GM21529 (cell line): ENCODE measurements around the gene IGF2.

Experiments
- ATAC-seq: cut with Tn5 transposase; IDR thresholded peaks from one replicate; pipeline ENCODE4 v1.9.1; 2021; ENCODE audit not compliant: unreplicated experiment

The IGF2 gene

GRCh38 chr11:2093575-2094353, 45.4 kb downstream of the IGF2 start:
- ATAC-seq = no peak

DNA sequence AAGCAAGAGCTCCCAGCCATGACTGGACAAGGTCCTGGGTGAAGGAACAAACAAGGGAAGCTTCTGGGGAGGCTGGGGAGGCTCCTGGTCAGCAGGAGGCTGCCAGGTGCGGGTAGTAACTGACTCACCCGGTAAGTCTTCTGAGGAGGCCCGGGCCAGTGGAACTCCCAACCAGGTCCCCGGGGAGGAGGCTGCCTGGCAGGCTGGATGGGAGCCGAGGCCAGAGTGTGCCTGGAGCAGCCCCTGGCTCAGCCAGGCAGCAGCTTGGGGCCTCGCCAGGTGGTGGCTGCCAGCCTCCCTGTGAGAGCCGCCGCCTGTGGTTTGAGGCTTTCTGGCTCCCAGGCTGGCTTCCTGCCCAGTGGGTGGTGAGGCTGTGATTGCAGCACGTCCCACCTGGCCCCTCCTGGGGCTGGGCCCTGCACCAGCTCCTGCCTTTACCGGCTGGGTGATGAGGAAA, 46.2 kb downstream of the IGF2 start:
- ATAC-seq = no peak

DNA sequence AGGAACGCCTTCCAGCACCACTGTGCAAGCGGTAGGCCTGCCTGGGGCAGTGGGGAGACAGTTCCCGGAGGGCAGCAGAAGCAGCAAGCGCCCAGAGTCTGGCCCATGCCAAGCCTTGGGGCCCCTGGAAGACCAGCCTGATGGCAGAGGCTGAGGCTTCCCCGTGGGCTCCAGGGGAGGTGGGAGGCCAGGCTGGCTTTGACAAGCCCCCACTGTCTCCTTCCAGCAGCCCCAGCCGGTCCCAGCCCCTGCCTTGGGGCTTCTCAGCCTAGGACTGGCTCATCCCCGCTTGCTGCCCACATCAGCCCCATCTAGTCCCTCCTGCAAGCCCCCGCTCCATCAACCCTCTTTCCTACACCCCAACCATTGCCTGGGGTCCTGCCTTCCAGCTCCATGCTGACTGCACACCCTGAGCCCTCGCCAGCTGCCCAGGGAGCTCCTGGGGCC, 46.7 kb downstream of the IGF2 start:
- no peak for ATAC-seq

DNA sequence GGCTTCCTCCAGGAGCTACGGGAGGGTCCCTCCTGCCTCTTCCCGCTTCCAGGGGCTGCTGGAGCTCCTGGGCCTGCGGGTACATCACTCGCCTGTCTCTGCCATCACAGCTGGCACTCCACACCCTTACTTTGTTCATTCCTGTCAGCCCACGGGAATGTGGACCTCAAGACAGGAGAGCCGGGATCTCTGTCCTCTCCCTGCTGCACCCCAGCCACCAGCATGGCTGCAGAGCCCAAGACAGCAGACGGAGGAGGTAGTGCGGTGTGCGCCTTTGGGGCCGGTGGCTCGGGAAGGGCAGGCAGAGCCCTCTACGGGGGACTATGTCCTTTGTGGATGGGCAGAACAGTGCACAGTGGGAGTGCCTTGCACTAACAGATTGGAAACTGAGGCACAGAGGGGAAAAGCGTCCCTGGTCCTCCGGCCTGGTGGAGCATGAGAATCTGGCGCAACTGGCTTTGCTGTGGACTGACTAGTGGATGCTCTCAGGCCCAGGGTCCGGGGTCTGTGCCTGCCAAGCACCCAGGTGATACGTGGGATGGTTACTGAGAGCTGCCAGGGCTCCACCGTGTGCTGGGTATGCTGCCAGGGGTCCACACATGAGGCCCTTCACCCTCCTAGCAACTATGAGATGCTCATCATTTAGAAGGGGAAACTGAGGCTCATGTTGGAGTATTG, 47.3 kb downstream of the IGF2 start:
- ATAC-seq = no peak

GRCh38 chr11:2091112-2091746, 48.0 kb downstream of the IGF2 start:
- no peak for ATAC-seq

DNA sequence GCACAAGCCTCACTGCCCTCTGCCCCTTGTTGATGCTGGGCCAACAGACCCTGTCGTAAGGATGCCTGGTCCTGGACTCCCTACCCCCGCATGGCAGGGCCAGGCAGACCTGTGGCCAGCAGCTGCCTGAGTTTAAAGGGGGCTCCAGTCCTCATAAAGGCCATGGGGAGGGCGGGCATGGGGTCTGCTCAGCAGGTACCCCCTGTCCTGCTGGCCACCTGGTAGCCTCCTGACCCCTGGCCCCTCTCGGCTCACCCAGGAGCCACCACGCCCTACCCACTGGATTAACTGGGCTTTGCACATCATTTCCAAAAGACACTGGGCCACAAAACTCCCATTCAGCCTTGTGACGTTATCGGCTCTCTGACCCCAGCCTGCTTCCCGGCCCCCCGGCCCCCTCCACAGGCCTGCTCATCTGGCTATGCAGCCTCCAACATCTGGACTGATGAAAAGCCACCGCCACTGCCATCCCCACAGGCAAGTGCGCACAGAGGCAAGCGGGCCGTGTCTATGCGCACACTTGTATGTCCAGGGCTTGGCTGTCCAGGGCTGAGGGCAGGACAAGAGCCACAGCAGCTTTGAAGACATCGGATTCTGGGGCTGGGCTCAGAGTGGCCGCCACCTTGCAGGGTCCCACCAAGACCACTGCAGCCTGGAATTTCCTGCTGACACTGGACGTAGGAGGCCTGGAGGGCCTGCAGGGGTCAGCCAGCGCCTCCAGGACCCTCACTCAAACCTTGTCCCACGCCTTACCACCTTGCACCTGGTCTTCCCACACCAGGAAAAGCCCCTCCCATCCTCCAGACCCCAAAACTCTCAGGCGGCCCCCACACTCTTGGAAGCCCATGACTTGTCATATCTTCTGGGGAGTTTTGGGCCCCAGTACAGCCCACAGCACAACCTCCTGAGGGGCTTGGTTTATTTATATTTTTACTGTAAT, 48.7 kb downstream of the IGF2 start:
- ATAC-seq = no peak

- ATAC-seq = no peak
These were observed 49.5 kb downstream of the IGF2 start for GRCh38 chr11:2089536-2090165.

- no peak for ATAC-seq
These were observed 50.2 kb downstream of the IGF2 start for GRCh38 chr11:2088746-2089535.

DNA sequence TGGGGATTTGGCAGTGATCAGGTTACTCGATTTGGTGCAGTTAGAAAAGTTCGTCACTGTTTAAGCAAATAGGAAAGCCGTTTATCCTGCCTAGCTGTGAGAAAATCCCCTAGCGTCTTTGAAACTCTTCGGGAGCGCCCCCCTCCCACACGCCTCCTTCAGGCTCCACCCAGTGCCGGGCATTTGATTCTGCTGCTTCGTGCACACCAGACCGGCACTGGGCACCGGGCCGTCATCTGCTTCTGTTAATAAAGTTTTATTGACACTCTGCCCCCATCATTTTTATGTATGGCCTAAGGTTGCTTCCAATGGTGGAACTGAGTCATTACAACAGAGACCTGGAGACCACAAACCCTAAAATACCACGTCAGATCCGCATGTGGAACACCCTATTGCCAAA, 50.9 kb downstream of the IGF2 start:
- no peak for ATAC-seq

DNA sequence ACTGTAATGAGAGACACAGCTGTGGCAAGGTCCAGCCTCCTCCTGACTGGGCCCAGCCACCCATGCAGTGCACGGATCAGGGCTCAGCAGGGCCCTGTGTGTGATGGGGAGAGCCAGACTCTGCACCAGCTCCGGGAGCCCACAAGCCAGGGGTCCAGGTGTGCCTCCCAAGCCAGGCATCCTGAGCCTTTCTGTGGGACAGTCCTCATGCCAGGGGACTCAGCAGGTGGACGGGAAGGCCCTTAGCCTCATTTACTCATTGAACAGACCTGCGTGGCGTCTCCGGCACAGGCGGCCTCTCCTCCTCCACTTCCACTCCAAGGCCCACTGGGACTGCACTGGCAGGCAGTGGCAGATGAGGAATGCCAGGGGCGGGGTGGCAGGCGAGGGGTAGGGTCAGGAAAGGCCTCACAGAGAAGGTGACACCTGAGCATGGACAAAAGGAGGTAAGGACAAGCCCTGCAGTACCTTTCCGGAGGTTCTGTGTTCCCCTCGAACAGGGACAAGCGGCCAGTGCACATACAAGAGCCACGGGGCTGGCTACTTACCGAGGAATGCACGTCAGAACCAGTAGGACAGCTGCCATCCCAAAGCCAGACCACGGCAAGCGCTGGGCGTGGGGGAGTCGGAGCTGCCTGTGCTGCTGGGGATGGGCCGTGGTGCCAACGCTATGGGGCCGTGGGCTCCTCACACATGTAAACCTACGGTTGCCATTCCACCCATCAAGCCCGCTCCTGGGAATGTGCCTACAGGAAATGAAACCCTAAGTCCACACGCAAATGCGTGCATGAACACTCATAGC, 52.7 kb downstream of the IGF2 start:
- ATAC-seq = no peak

DNA sequence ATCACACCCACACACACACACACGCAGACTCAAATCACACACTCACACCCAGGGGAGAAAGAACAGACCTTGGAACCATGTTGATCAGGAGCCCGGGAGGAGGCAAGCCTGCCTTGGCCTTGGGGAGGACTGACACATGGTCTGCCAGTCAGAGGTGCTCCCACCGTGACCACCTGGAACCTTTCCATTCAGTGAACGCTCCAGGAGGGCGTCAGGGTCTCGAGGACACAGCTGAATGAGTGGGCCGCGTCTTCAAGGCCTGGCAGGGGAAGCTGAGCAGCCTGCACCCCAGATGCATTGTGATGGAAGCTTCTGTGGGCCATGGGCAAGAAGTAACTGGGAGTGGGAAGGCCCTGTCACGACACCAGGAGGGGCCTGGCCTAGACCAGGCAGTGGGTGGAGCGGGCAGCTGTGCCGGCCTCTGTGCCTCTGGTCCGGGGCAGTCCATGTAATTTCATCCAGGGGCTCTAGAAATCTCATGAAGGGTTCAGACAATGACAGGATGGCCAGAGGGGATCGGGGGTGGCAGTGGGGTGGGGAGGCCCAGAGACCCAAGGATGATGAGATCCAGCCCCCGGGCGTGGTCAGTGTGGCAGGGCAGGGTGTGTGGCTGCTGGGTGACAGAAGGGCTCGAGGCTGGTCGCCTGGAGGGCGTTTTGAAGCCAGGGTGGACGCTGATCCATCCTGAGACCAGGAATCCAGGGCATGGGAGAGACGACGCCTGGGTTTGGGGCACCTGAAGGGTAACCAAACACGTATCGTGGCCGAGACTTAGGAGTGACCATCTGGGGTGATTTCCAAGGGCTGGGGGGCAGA, 53.7 kb downstream of the IGF2 start:
- no peak for ATAC-seq

GRCh38 chr11:2084721-2085120, 54.5 kb downstream of the IGF2 start:
- no peak for ATAC-seq
